ENCODE measurements around the gene NOX5.

The NOX5 gene

GRCh38 chr15:68992696-68993095, 21.8 kb upstream of the NOX5 start:
- no peak for DNase-seq

GRCh38 chr15:68993276-68993675, 21.2 kb upstream of the NOX5 start:
- DNase-seq = no peak

GRCh38 chr15:68994149-68994548, 20.3 kb upstream of the NOX5 start:
- DNase-seq = no peak

GRCh38 chr15:68994981-68995761, 19.3 kb upstream of the NOX5 start:
- DNase-seq = no peak

- no peak for DNase-seq
These were observed 17.4 kb upstream of the NOX5 start for GRCh38 chr15:68997050-68997449.

- DNase-seq = no peak
These were observed 16.3 kb upstream of the NOX5 start for GRCh38 chr15:68997930-68998777.

- no peak for DNase-seq
These were observed 15.4 kb upstream of the NOX5 start for GRCh38 chr15:68999091-68999490.

GRCh38 chr15:69000091-69000490, 14.4 kb upstream of the NOX5 start:
- DNase-seq = no peak

GRCh38 chr15:69000725-69001503, 13.6 kb upstream of the NOX5 start:
- DNase-seq = no peak

- no peak for DNase-seq
These were observed 11.7 kb upstream of the NOX5 start for GRCh38 chr15:69002783-69003182.

GRCh38 chr15:69004011-69004410, 10.5 kb upstream of the NOX5 start:
- no peak for DNase-seq

GRCh38 chr15:69008056-69008455, 6.4 kb upstream of the NOX5 start:
- DNase-seq = no peak

GRCh38 chr15:69009341-69009740, 5.2 kb upstream of the NOX5 start:
- no peak for DNase-seq

GRCh38 chr15:69011641-69012040, 2.9 kb upstream of the NOX5 start:
- no peak for DNase-seq

GRCh38 chr15:69012761-69013364, 1.6 kb upstream of the NOX5 start:
- no peak for DNase-seq

- DNase-seq = no peak
These were observed 629 bp upstream of the NOX5 start for GRCh38 chr15:69013726-69014406.

GRCh38 chr15:69015591-69015990, 1.1 kb downstream of the NOX5 start:
- no peak for DNase-seq

GRCh38 chr15:69016021-69016595, 1.6 kb downstream of the NOX5 start:
- DNase-seq = no peak

GRCh38 chr15:69017978-69018377, 3.5 kb downstream of the NOX5 start:
- no peak for DNase-seq

GRCh38 chr15:69018951-69019350, 4.5 kb downstream of the NOX5 start:
- no peak for DNase-seq

- no peak for DNase-seq
These were observed 7.4 kb downstream of the NOX5 start for GRCh38 chr15:69021895-69022294.

- DNase-seq = no peak
These were observed 10.8 kb downstream of the NOX5 start for GRCh38 chr15:69025320-69025719.

Data from cortex of kidney (tissue), 1 donor.